Activated CD8-positive, alpha-beta T cell treated with anti-CD3 and anti-CD28 coated beads for 36 hours (primary cell): Measurements from ENCODE around the gene AHCYL2. TPM values are rescaled to one million over a fixed set of nuclear protein-coding genes. Genes with fewer than 3 reads are reported as not detected.

Source experiments
- ATAC-seq: fragments of 200-7000 bp; cut with Tn5 transposase; one replicate; pipeline ENCODE4 v1.10.0; 2021; ENCODE audit warnings: mild to moderate bottlenecking, moderate library complexity
- CTCF ChIA-PET: fragments of 350-600 bp; sonication (Branson Sonifier 250); formaldehyde crosslinking; loops from one replicate; lab custom pipeline; 2021; ENCODE audit warnings: antibody characterized with exemption; lab: Charles Lee
- POLR2A ChIA-PET: fragments of 350-600 bp; sonication (Branson Sonifier 250); formaldehyde crosslinking; loops from one replicate; lab custom pipeline; 2021; ENCODE audit warnings: antibody characterized with exemption; lab: Charles Lee
- DNase-seq: peaks from one replicate; pipeline ENCODE4 v3.0.0-alpha.2; 2020
- H3K27ac Mint-ChIP-seq: one replicate; pipeline ENCODE4 v1.8.0; 2021; ENCODE audit warnings: mild to moderate bottlenecking, mixed read lengths
- H3K27me3 Mint-ChIP-seq: one replicate; pipeline ENCODE4 v1.8.0; 2021; ENCODE audit warnings: mixed read lengths
- H3K36me3 Mint-ChIP-seq: one replicate; pipeline ENCODE4 v1.8.0; 2021; ENCODE audit warnings: low read depth, mixed read lengths
- H3K4me1 Mint-ChIP-seq: one replicate; pipeline ENCODE4 v1.8.0; 2021; ENCODE audit warnings: low read depth, mixed read lengths
- H3K4me3 Mint-ChIP-seq: one replicate; pipeline ENCODE4 v1.8.0; 2021; ENCODE audit warnings: mild to moderate bottlenecking, moderate library complexity, mixed read lengths
- H3K9me3 Mint-ChIP-seq: one replicate; pipeline ENCODE4 v1.8.0; 2021; ENCODE audit warnings: mixed read lengths
- intact Hi-C: fragments of 100-400 bp; cut with micrococcal nuclease; formaldehyde crosslinking; loops from one replicate; pipeline ENCODE4 v1.10.0; 2022
- total RNA-seq, 2 experiments: library from RNA; stranded (reverse); gene quantifications; one replicate each; pipeline ENCODE4 v1.2.3, GENCODE V29; 2021
- TF ChIP-seq, protein P1 (sequence below): fragments of 200-600 bp; IDR thresholded peaks from one replicate; pipeline ENCODE4 v1.8.0; 2022; ENCODE audit warnings: antibody characterized with exemption, mild to moderate bottlenecking

The AHCYL2 gene
- total RNA-seq, 2 experiments from 2014 or later = 8.1 to 9.6 TPM

DNA sequence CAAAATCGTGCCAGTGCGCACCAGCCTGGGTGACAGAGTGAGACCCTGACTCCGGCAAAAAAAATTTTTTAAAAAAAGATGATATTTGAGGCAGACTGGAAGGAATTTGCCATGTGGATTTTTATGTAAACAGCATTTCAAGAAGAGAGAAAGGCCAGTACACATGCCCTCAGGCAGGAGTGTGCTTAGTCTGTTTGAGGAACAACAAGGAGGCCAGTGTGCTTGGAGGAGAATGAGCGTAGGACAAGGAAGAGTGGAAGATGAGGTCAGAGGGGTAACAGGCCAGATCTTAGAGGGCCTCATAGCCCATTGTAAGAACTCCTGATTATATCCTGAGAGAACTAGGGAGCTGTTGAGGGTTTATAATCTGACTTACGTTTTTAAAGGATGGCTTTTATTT is 192.2 kb downstream of the AHCYL2 start:
- peaks cover 14% of the 10 kb centered on the region for H3K36me3 Mint-ChIP-seq
- H3K27me3 Mint-ChIP-seq = no peaks in the 10 kb centered on the region
- H3K27ac Mint-ChIP-seq = no peak overlapping the region
- intact Hi-C loops = no loop called here
- no peak for ATAC-seq
- peaks cover 4% of the 10 kb centered on the region for H3K9me3 Mint-ChIP-seq
- DNase-seq = no peak
- TF ChIP-seq, protein P1, sequence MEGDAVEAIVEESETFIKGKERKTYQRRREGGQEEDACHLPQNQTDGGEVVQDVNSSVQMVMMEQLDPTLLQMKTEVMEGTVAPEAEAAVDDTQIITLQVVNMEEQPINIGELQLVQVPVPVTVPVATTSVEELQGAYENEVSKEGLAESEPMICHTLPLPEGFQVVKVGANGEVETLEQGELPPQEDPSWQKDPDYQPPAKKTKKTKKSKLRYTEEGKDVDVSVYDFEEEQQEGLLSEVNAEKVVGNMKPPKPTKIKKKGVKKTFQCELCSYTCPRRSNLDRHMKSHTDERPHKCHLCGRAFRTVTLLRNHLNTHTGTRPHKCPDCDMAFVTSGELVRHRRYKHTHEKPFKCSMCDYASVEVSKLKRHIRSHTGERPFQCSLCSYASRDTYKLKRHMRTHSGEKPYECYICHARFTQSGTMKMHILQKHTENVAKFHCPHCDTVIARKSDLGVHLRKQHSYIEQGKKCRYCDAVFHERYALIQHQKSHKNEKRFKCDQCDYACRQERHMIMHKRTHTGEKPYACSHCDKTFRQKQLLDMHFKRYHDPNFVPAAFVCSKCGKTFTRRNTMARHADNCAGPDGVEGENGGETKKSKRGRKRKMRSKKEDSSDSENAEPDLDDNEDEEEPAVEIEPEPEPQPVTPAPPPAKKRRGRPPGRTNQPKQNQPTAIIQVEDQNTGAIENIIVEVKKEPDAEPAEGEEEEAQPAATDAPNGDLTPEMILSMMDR = no peak
- CTCF ChIA-PET = no interaction called here
- H3K4me1 Mint-ChIP-seq = no peaks in the 10 kb centered on the region
- no peak overlapping the region for H3K4me3 Mint-ChIP-seq
- POLR2A ChIA-PET = no interaction called here

DNA sequence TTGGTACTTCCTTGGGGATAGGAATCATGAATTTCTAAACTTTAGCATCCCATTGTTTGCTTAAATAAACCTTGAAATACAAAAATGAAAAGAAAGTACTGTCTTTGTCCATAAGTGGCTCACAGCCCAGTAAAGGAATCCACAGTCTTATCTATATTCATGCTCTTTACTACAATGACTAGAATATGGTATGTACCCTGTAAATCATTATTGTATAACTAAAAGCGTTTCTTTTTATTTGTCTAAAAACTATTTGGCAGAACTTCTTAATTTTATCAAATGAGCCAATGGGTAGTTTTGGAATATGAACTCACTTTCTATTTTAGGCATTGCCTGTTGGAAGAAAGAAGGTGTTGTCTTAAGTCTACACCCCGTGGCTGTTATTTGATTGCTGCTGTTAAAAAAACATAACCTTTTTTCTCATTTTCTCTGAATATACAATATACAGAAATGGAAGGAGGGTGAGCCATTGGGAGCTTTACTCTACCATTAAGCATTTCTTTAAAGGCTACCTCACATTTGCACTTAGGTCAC is 197.0 kb downstream of the AHCYL2 start:
- peaks cover 8% of the 10 kb centered on the region for H3K36me3 Mint-ChIP-seq
- POLR2A ChIA-PET = no interaction called here

GRCh38 chr7:129422727-129423126 is 197.9 kb downstream of the AHCYL2 start:
- no peaks in the 10 kb centered on the region for H3K4me1 Mint-ChIP-seq
- intact Hi-C loops = no loop called here
- POLR2A ChIA-PET = no interaction called here
- no peak for DNase-seq
- H3K4me3 Mint-ChIP-seq = no peak overlapping the region
- no peak overlapping the region for H3K27ac Mint-ChIP-seq
- no peaks in the 10 kb centered on the region for H3K9me3 Mint-ChIP-seq
- TF ChIP-seq, protein P1 = no peak
- H3K36me3 Mint-ChIP-seq = peaks cover 10% of the 10 kb centered on the region
- H3K27me3 Mint-ChIP-seq = no peaks in the 10 kb centered on the region
- CTCF ChIA-PET = interaction anchor here (0.9 to 2.1 kb wide), 2 partner anchors 46 to 49 kb away, joined by 3 to 7 read pairs; no protein-coding TSS in a partner anchor
- no peak for ATAC-seq

More for the DNA sequence above, 197.0 kb downstream of the AHCYL2 start:
- no peak for DNase-seq
- TF ChIP-seq, protein P1 = no peak
- Mint-ChIP-seq H3K4me3 (no peak overlapping the region), H3K27me3 (no peaks in the 10 kb centered on the region), H3K27ac (no peak overlapping the region), H3K4me1 (no peaks in the 10 kb centered on the region), H3K9me3 (no peaks in the 10 kb centered on the region)
- CTCF ChIA-PET = no interaction called here
- ATAC-seq = no peak
- intact Hi-C loops = no loop called here

DNA sequence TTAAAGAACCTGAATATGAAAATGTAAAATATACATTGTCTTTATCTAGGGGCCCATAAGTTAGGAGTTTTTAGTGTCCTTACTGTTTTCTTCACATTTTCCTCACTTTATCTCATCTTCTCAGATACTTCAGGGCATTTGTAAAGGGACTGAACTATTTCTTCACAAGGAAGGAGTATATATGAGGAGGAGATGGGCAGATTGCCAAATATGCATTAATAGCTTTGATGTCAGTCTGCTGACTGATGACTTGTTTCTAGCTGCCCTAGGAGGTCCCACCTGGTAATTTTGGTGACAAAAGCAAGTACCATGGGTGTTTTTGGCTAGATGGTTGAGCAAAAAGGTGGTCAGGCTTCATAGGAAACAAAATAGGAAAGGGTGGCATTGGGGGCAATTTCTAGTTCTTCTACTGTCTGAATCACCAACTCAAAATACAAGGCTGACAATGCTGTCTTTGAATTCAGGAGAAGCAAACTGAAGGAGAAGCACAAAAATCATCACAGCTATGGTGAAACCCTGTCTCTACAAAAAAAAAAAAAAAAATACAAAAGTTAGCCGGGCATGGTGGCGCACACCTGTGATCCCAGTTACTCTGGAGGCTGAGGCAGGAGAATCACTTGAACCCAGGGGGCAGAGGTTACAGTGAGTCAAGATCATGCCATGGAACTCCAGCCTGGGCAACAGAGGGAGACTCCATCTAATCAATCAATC is 199.0 kb downstream of the AHCYL2 start:
- H3K27ac Mint-ChIP-seq = no peak overlapping the region
- H3K4me3 Mint-ChIP-seq = no peak overlapping the region
- H3K9me3 Mint-ChIP-seq = no peaks in the 10 kb centered on the region
- H3K4me1 Mint-ChIP-seq = no peaks in the 10 kb centered on the region
- no peaks in the 10 kb centered on the region for H3K27me3 Mint-ChIP-seq
- ChIA-PET POLR2A (interaction anchor here (0.6 kb wide), 1 partner anchor 10 kb away, joined by 3 read pairs; no protein-coding TSS in a partner anchor), CTCF (interaction anchor here (0.9 to 2.1 kb wide), 3 partner anchors 47 to 56 kb away, joined by 3 to 7 read pairs (median 6); no protein-coding TSS in a partner anchor)
- DNase-seq = no peak
- intact Hi-C loops = no loop called here
- no peak for ATAC-seq
- peaks cover 11% of the 10 kb centered on the region for H3K36me3 Mint-ChIP-seq
- TF ChIP-seq, protein P1 = no peak

- TF ChIP-seq, protein P1 = no peak
- H3K9me3 Mint-ChIP-seq = no peaks in the 10 kb centered on the region
- ChIA-PET CTCF (interaction anchor here (0.7 to 1.2 kb wide), 3 partner anchors 24 to 59 kb away, joined by 3 to 8 read pairs (median 3); no protein-coding TSS in a partner anchor), POLR2A (interaction anchor here (0.7 to 1.0 kb wide), 2 partner anchors 7 to 17 kb away, joined by 3 read pairs; partner anchors contain the start of gene STRIP2)
- no peaks in the 10 kb centered on the region for H3K4me1 Mint-ChIP-seq
- H3K27ac Mint-ChIP-seq = no peak overlapping the region
- H3K36me3 Mint-ChIP-seq = peaks cover 11% of the 10 kb centered on the region
- no peaks in the 10 kb centered on the region for H3K27me3 Mint-ChIP-seq
- ATAC-seq (no peak), DNase-seq (no peak)
- intact Hi-C loops = no loop called here
- no peak overlapping the region for H3K4me3 Mint-ChIP-seq
Measured at GRCh38 chr7:129426482-129426881, 201.7 kb downstream of the AHCYL2 start.
